ENCODE measurements around the gene KHNYN.
"Not testable (repeated sequence)": the region's sequence is repeated elsewhere in the genome, so short reads cannot be mapped to it uniquely, and the experiment has no call there.

KHNYN gene

DNA sequence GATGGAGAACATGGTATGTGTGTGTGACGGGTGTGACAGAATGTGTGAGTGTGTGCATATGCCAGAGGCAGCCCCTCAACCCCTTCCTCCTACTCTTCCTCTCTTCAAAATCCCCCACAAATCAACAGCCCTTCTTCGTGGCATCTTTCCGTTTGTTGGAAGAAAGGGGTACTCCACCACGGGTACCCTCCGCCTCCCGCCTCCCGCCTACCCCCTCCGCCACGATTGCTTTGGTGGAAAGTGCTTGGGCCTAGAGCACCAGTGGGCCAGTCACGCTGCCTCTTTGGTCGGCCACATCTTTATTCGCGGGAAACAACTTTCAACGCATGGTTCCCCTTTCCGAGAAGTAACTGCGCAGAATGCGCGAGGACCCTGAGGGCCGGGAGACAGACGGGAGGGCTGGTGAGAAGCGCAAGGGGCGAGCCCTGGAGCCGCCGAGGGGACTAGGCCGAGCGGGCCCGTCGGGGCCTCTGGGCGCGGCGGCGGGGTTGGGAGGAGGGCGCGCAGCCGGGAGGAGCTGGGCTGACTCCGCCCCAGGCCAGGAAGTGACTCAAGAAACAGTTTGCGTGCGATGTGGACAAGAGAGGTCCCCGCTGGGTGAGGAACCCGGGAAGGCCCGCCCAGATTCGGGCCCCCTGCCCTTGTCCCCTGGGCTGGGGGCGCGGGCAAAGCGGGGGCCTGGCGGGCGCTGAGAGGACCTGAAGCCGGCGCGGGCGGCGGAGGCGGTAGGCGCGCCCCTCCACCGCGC, at the start of gene KHNYN, which contains the start of gene CBLN3:
TSS of gene KHNYN (plus strand) at position 560 of the 748 bp plus-strand sequence. CDS start 777 bp downstream, outside the sequence.
TSS of gene CBLN3 (minus strand) at position 274 of the 748 bp plus-strand sequence. CDS start 614 bp downstream, outside the sequence.
- DNase-seq = peak; percentile 91

DNA sequence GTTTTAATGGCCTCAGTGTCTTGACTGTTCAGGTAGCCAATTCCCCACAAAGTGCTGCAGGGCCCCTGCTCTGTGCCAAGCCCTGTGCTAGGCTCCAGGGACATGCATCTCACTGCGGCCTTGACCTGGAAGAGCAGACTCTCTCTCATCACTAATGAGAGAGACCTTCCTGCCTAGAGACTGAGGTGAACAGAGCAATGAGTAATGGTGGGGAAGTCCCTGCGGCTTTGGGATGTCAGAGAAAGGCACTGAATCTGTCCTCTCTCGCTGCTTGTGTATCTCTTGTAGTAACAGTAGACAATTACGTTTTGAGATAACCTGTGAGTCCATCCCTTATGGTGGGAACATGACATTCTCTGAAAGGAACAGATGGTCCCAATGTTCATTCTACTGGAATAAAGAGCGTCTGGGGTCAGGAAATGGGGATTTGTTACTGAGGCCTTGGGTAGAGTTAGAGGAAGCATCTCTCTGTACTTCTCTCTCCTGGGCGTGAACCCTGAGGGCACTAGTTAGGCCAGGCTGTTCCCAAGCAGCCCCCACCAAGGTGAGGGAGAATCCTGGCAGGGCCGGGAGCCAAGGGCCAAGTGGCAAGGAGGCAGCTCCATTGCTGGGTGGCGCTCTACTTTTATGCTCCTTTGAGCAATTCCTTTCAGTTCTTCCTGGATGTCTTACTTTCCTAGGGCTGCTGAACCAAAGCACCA, 48.2 kb upstream of the KHNYN start:
- no peak for DNase-seq

DNA sequence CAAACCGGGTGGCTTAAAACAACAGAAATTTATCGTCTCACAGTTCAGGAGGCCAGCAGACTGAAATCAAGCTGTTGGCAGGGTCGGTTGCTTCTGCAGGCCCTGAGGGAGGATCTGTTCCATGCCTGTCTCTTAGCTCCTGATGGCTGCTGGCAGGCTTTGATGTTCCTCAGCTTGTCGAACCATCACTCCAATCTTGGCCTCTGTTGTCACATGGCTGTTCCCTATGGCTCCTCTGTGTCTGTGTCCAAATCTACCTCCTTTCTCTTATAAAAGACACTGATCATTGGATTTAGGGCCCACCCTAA, 47.7 kb upstream of the KHNYN start:
- DNase-seq = no peak

DNA sequence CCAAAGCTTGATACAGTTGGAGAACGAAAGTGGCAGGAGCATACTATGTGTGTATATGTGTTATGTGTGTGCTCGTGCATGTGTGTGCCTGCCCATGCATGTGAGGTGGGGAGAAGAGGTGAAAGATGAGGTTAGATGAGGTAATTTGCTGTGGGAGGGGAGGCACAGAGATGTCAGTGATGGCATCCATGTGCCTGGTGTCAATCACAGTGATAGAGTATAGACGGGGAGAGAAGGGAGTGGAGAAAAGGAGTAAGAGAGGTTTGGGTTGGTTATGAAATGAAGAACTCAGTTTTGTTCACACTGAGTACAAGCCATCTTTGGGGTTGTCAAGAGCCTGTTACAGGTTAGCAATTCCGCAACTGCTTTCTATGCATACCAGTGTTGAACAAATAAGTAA, 45.6 kb upstream of the KHNYN start:
- no peak for DNase-seq

DNA sequence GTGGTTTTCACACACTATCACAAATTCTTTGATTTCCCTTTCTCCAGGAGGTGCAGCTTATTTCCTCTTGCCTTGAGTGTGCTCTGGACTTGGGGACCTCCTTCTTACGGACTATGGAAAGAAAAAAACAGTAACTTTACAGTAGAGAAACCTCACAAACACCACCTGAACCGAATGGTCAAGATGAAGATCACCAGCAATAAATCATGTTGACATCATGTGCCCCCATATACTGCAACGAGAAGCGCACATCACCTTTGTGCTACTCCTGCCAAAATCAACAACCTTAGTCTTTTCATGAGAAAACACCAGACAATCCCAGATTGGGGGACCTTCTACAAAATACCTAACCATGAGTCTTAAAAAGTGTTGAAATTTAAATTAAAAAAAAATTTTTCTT, 44.2 kb upstream of the KHNYN start:
- no peak for DNase-seq

DNA sequence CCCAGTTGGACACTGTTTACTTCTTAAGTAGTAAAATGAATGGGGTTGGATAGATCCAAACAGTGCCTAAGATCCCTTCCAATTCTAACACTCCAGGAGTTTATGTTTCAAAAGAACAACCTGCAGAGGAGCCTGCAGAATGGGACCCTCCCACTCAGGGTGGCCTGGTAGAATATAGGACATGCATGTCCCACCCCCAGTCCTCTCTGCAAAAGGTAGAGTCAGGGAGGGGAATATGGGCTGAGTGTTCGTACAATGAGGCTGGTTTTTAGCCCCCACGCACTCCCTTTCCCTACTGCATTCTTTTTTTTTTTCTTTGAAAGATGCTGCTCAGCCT, 42.8 kb upstream of the KHNYN start:
- no peak for DNase-seq

DNA sequence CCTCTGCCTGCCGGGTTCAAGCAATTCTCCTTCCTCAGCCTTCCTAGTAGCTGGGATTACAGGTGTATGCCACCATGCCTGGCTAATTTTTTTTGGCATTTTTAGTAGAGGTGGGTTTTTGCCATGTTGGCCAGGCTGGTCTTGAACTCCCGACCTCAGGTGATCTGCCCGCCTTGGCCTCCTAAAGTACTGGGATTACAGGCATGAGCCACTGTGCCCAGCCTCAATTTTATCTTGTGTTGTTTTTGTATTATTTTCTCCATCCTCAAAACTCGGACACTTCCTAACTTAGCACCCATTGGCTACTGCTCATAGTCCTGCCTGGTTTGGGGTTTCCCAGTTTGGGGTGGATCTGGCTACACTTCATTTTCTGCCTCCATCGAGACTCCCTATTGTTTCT, 42.2 kb upstream of the KHNYN start:
- DNase-seq = not testable (repeated sequence)

DNA sequence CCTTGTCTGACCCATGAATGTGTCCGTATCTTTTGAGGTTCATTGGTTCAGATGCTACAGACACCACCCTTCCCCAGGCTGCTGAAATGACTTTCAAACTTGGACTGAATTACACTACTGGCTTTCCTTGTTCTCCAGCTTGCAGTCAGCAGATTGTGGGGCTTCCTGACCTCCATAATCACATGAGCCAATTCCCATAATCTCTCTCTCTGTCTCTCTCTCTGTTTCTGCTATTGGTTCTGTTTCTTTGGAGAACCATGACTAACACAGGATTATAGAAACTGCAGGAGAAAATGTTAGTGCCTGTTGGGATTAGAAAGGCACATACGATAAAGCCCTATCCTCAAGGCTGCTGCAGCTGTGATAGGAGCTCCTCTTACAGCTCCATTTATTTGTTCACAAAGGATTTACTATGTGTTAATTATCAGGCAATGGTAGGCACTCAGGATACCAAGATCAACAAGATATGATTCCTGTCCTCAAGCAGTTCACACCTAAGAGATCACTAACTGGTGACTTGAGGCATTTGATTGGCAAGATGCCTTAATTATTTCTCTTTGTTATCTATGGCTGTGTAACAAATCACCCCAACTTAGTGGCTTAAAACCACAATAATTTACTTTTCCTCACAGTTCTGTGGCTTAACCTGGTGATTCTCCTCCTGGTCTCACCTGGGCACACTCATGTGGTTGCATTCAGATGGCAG, 41.1 kb upstream of the KHNYN start:
- no peak for DNase-seq

DNA sequence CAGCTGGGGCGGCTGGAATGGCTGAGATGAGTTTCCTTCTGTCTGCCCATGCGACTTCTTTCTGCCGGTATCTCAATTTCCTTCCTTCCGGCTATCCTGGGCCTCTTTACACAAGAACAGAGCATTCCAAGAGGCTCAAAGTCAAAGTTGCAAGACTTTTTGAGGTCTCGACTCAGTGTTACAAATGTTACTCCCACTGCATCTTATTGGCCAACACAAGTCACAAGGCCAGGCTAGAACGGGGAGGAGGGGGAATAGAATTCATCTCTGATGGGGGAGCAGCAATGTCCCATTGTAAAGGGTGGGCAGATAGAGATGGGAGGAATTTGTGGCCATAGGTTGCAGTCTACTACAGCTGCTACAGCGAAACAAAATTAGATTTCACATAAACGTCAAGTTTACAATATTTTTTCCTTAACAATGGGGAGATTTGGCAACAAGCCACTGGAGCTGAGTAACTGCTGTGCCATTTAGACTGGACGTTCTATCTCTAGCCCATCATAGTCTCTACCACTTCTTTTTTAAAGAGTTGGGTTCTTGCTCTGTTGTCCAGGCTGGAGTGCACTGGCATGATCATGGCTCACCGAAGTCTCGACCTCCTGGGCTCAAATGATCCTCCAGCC, 40.4 kb upstream of the KHNYN start:
- no peak for DNase-seq

DNA sequence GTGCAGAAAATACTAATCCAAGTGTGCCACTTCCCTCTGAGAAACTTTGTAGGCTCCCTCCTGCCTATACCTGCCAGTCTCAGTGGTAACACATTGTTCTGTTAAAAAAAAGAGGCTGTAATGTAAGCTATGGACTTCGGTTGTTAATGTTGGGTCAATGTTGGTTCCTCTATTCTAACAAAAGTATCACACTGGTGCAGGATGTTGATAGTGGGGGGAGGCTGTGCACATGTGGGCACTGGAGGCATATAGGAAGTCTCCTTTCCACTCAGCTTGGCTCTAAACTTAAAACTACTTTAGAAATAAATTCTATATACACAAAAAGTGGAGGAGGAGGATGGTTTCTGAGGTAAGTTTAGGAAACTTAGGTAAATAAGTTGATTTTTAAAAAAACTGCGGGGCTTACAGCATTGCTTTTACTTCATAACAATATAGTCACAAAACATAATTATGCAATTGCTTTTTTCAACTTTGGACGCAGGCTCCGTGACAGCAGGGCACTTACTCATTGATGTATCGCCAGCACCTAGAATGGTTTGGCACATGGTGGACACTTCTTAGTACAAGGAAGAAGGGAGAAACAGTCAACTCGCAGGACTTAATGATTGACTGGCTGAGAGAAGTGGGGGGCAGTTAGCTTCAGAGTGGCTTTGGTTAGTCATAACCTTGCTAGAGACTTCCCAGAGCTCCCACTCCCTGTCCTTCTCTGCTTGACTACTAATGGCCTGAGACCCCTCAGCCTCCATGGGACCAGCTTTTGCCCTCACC, 38.9 kb upstream of the KHNYN start:
- no peak for DNase-seq

DNA sequence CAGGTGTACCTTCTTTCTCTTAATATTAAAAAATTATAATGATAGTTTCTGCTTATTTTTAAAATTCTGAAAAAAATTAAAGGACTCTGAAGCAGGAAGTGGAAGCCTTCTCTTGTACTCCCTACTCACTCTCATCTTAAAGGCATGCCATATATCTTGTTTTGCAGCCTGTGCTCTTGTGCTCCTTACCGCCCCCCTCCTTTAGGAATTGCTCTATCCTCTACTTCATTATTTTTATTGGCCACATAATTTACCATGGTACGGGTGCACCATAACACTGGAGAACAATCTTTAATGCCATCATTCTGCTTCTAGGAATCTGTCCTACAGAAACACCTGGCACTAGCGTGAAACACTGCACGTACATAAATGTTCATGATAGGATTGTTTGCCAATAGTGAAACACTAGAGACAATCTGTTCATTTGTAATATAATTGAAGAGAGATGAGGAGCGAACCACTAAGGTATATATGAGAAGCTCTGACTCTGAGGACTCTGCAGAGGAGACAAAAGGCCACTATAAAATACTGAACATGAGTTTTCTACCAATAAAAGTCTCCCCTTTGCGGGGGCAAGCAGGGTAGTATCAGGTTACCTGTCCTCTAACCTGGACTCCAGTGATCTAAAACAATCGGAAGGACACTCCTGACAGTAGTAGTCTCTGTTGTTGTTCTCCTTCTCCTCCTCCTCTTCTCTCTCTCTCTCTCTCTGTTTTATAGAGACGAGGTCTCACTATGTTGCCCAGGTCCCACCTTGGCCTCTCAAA, 37.2 kb upstream of the KHNYN start:
- DNase-seq = no peak

DNA sequence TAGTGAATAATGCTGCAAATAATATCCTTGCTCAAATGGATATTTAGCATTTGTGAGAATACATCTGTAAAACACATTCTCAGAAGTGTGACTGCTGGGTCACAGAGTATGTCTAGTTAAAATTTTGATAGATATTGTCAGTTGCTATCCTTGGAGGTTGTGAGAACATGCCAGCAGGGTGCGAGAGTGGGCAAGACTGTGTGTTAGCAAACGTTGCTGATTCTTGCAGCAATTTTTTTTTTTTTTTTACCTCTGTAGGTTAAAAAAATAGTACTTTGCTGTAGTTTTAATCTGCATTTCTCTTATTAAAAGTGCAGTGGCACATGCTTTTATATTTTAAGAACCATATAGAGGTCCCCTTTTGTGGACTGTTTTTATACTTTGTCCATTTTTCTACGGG, 35.5 kb upstream of the KHNYN start:
- DNase-seq = no peak

DNA sequence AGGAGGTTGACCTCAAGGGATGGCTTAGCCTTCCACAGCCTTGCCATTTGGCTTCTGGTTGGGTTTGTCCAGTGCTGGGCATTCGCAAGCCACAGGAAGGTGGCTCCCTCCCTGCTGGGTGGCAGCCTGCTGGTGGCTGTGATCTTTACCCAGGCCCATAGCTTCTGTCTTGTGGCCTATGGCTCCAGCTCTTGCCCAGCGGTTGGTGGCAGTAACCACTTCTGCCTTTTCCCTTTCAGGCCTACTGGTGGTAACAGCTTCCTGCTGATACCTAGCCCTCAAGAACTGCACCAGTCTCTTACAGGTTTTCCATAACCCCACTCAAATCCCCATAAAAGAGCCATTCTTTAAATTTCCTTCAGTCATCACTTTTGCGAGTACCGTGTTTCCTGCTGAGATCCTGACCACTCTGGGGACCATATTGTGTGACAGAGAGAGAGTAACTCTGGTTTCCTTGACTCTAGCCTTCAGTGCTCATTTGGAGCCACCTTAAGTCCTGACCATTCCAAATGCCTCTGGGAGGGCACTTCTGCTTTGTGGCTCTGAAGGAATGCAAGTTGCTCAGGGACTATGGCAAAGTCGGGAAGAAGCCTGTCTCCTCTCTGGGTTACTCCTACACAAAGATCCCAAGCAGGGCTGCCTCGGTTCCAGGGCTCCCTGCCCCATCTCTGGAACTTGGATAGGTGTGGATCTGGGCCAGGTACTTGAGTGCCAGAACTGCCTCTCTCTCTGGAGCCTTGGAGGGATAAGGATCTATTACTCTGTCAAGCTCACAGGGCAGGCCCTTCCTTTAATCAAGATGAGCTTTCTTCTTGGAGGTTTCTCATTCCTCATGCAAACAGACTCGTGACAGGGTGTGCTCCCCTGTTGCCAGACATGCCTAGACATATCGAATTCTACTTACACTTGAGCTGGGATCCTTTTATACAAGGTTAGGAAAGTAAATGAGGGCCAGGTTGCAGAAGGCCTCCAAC, 33.9 kb upstream of the KHNYN start:
- no peak for DNase-seq

DNA sequence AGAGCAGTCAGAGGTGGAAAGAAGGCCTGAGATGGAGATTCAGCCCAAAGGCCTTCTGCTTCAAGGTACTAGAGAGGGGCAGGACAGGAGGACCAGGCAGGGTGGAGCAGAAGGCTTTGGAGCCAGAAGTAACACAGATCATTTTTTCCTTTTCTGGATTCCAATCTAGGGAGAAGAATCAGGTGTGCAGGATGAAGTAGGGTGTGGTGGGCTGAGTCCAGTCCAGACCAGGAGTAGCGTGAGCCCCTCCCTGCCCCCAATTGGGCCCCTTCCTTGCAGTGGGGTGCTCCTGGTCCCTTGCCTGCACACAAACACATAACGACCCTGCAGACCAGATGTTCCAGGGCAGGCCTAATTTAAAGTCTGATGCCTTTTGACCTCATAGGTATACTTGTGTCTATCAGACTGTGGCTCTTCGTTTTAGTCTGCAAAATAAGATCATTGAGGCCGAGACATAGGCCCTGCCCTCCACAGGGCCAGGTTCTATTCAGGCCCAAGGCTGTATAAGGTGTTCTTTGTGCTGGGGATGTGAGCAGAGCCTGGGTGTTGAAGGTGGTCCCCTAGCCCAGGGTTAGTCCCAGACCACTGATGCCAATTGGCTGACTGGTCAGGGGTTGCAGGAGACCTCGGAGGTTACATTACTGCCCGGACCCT, 32.0 kb upstream of the KHNYN start:
- DNase-seq = no peak

DNA sequence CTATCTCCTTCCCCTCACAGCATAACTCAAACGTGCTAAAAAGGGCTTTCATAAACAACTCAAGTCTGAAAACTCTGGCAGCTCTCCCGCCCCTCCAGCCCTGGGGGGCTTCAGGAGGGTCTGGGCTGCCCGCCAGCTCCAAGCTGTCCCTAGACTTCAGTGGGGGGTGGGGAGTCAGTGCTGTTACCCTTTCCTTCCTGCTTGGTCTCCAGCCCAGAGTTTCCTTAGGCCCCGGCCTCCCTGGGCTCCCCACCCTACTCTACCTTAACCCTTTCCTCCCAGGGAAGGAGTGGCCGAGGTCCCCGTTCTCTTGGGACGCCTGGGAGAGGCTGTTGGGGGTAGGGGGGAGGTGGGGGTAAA, 31.5 kb upstream of the KHNYN start:
- DNase-seq = no peak

DNA sequence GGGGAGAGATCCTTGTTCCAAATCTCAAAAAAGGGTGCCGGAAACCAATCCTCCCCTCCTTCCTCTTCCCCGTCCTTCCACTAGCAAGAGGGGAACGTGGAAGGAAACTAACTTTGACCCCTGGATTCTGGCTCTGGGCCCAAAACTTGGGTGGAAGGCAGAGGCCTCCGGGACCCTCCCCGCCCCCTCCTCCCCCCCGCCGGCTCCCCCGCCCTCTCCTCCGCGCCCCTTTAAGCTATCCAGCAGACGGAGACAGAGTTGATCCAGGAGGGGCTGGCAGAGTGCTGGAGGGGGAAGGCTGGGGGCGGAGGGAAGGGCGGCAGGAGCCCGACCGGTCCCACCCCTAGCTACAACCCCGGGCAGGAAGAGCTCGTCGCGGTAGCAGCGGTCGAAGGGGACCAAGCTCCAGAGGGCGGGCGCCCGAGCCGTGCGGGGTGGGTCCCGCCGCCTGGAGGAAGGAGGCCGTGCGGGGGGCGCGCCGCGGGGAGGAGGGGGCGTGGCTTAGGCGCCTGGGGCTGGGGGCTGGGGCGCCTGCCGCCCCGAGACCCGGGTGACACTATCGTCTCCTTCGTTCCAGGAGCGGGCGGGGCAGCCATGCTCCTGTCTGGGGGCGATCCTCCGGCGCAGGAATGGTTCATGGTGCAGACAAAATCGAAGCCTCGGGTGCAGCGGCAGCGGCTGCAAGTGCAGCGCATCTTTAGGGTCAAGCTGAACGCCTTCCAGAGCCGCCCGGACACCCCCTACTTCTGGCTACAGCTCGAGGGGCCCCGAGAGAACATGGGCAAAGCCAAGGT, 30.9 kb upstream of the KHNYN start, which contains the start of gene NYNRIN:
TSS of gene NYNRIN (plus strand) at position 351 of the 794 bp plus-strand sequence. CDS start at position 595, 244 bp downstream.
- peak; percentile 23 for DNase-seq

DNA sequence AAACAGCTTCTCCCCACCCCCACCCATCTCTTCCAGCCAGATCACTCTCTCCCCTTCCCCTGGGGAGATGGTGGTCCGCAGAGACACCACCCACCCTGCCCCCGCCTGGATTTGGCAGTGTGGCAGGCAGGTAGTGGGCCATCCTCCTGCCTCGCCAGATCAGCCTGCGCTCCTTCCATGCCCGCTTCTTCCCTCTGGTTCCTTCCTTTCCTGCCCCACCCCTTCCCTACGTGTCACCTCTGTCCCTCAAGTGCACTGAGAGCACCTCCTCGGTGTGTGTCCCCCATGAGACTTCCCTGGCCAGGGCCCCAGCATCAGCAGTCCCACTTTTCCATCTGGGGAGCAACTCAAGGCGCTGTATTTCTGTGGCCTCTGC, 30.3 kb upstream of the KHNYN start:
- no peak for DNase-seq

DNA sequence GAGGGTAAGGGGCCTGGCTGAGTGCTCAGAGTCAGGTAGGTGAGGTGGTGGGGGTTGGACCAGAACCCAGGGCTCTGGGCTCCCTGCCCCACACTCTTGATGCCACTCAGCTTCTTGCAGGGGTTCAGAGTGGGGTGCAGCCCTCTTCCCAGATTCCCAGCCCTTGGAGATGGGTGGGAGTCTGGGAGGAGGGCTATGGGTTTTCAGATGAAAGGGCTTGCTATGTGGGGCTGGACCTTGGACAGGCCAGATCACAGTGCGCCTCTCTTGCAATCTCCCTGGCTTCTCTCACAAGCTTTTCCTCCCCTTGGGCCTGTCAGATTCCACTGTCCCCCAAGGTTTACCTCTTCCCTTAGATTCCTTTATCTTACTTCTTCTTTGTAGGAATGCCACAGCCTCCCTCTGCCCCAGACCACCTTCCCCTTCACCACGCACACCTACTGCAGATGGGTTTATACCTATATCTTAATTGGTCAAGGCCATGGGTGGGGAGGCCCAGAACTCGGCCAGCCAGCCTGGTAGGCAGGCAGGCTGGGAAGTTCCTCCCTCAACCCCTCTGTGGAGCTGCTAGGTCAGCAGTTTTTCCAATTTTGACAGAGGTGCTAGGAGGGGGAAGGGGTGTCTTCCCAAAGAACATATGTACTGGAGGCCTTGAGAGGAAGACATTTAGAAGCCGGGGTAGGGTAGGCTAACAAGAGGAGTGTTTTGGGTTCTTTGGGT, 29.6 kb upstream of the KHNYN start:
- DNase-seq = no peak
